Esophagus muscularis mucosa (tissue), 4 donors: Measurements from ENCODE around the gene ELK4. TPM values are rescaled to one million over a fixed set of nuclear protein-coding genes. Genes with fewer than 3 reads are reported as not detected.

Experiments used
- DNase-seq: peaks from one replicate; pipeline ENCODE4 v3.0.0-alpha.2; 2017; ENCODE audit errors: extremely low spot score
- H3K27ac ChIP-seq, 4 donors: fragments of 200-600 bp; sonication (generic); replicated peaks in 1 of 4; 1 replicate in 3 of 4; 2 replicates in 1 of 4; pipeline ENCODE4 v1.5.1; 2016 to 2019; ENCODE audit warnings: mild to moderate bottlenecking in 1 of 4
- H3K27me3 ChIP-seq, 4 donors: fragments of 200-600 bp; sonication (generic); one replicate each; pipeline versions ENCODE4 v1.5.1 to v1.6.0; 2016 to 2019
- H3K36me3 ChIP-seq, 4 donors: fragments of 200-600 bp; sonication (generic); one replicate each; pipeline ENCODE4 v1.5.1; 2016 to 2019
- H3K4me1 ChIP-seq, 4 donors: fragments of 200-600 bp; sonication (generic); one replicate each; pipeline ENCODE4 v1.5.1; 2016 to 2019
- H3K4me3 ChIP-seq, 4 donors: fragments of 200-600 bp; sonication (generic); 1 replicate in 2 of 4; 2 replicates in 2 of 4; pipeline ENCODE4 v1.5.1; 2016 to 2019; ENCODE audit warnings: mild to moderate bottlenecking in 4 of 4, moderate library complexity in 1 of 4
- H3K9me3 ChIP-seq, 4 donors: fragments of 200-600 bp; sonication (generic); 1 replicate in 3 of 4; 2 replicates in 1 of 4; pipeline ENCODE4 v1.5.1; 2016 to 2019
- POLR2A ChIP-seq: fragments of 450-650 bp; IDR thresholded peaks from one replicate; pipeline ENCODE4 v1.6.1; 2017; ENCODE audit warnings: antibody characterized with exemption, moderate library complexity, mild to moderate bottlenecking, low read depth
- WGBS: methylation state at CpG from one replicate; pipeline ENCODE4 v1.1.5; 2018; 5-methylcytosine and 5-hydroxymethylcytosine counted together
- intact Hi-C: fragments of 100-400 bp; cut with DNase I; formaldehyde crosslinking; loops from one replicate; pipeline ENCODE4 v1.15.1; 2023
- small RNA-seq, 3 donors: library from RNA; depleted of rRNA; stranded (forward); fragments of <200 nt; gene quantifications; one replicate each; pipeline ENCODE3, GENCODE V24; 2016
- total RNA-seq, 4 donors: library from RNA; depleted of rRNA; stranded (reverse); fragments of >200 nt; gene quantifications; one replicate each; pipeline versions ENCODE4 v1.1.0 to v1.2.1, GENCODE V29; 2016
- TF ChIP-seq, protein P1 (sequence below), 3 experiments: fragments of 200-600 bp in 2 of 3; fragments of 450-650 bp in 1 of 3; sonication (generic) in 2 of 3; IDR thresholded peaks; one replicate each; pipeline ENCODE4 v1.5.1; 2017 to 2019; ENCODE audit warnings: antibody characterized with exemption in 3 of 3, mild to moderate bottlenecking in 2 of 3, moderate library complexity in 1 of 3

Gene ELK4
- total RNA-seq, 4 donors from 2014 or later, result 18.7 to 23.2 (median 20.5) TPM

DNA sequence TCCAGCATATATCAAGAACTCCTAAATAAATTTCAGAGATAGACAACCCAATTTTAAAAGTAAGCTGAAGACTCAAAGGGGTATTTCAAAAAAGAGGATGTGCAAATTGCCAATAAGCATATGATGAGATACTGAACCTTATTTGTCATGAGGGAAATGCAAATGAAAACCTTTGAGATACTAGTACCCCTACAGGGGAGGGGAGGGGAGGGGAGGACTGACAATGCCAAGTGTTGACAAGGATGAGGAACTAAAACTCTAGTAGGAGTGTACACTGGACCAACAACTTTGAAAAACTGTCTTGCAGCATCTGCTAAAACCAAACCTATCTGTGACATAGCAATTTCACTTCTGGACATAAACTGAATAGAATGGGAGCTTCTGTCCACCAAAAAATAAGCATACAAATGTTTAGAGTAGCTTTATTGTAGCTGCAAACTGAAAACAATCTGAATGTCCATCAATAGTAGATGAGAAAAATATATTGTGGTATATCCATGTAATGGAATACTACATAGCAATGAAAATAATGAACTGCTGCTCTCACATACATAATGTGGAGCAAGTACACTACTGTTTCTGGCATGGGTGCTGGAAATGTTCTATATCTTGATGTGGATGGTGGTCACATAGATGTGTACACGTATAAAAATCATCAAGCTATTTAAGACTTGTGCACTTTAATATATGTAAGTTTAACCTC lies 70.2 kb downstream of the ELK4 start:
- intact Hi-C loops, result no loop called here
- WGBS, result 82% methylated on average over 1 of the region's 1 CpG

More for the DNA sequence above, 70.2 kb downstream of the ELK4 start:
- H3K9me3 ChIP-seq, result peaks cover 0 to 16% (median 9%) of the 10 kb centered on the region in 4 donors
- H3K36me3 ChIP-seq, result no peaks in the 10 kb centered on the region
- no peak overlapping the region for H3K27ac ChIP-seq
- no peak for DNase-seq
- no peak overlapping the region for H3K4me3 ChIP-seq
- TF ChIP-seq, protein P1, sequence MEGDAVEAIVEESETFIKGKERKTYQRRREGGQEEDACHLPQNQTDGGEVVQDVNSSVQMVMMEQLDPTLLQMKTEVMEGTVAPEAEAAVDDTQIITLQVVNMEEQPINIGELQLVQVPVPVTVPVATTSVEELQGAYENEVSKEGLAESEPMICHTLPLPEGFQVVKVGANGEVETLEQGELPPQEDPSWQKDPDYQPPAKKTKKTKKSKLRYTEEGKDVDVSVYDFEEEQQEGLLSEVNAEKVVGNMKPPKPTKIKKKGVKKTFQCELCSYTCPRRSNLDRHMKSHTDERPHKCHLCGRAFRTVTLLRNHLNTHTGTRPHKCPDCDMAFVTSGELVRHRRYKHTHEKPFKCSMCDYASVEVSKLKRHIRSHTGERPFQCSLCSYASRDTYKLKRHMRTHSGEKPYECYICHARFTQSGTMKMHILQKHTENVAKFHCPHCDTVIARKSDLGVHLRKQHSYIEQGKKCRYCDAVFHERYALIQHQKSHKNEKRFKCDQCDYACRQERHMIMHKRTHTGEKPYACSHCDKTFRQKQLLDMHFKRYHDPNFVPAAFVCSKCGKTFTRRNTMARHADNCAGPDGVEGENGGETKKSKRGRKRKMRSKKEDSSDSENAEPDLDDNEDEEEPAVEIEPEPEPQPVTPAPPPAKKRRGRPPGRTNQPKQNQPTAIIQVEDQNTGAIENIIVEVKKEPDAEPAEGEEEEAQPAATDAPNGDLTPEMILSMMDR (IDR thresholded peaks at IDR 0.05), result no peak
- no peak for TF ChIP-seq POLR2A
- H3K27me3 ChIP-seq, result peaks cover 0 to 50% (median 0%) of the 10 kb centered on the region in 4 donors
- no peaks in the 10 kb centered on the region for H3K4me1 ChIP-seq

Small RNA genes lying within 50 kb of the gene (small RNA-seq; reads per million reads assigned to genes)
- gene RNU2-19P (0 reads per million in 3 donors), gene RNU6-418P (0 reads per million in 3 donors)

Other genes with a start within 250 kb of the ELK4 start
- gene LEMD1, start 210.0 kb downstream of the ELK4 start, total RNA-seq, result not detected
- gene BLACAT1, start 176.0 kb downstream of the ELK4 start, total RNA-seq, result not detected
- gene CDK18, start 127.3 kb downstream of the ELK4 start, total RNA-seq, result 10 to 100 TPM in 2 of 4 donors, 1 to 10 TPM in 2; 4.8 to 12.9 (median 9.9) TPM
- gene SLC45A3, start 48.5 kb upstream of the ELK4 start, total RNA-seq, result 1 to 10 TPM in 2 of 4 donors, under 1 TPM in 2; 0.86 to 1.7 (median 1.1) TPM
- gene NUCKS1, start 118.2 kb upstream of the ELK4 start, total RNA-seq, result 100 to 1,000 TPM; 111 to 120 (median 116) TPM
- 10 to 100 TPM; 28.5 to 59.2 (median 41.8) TPM for gene RAB29, start 143.5 kb upstream of the ELK4 start, total RNA-seq
- gene SLC41A1, start 181.2 kb upstream of the ELK4 start, total RNA-seq, result 10 to 100 TPM; 22.4 to 37.1 (median 30.6) TPM
- 1 to 10 TPM in 1 of 4 donors, under 1 TPM in 1, not detected in 2; 0.29 to 2.5 TPM for gene PM20D1, start 218.1 kb upstream of the ELK4 start, total RNA-seq